ENCODE measurements around the gene TSSK3.
"Not testable (repeated sequence)": the region's sequence is repeated elsewhere in the genome, so short reads cannot be mapped to it uniquely, and the experiment has no call there.

The TSSK3 gene

GRCh38 chr1:32363713-32364112, 1.4 kb downstream of the TSSK3 start:
- no peak for DNase-seq (ENCODE audit: low read depth in 2 of 2)

GRCh38 chr1:32364836-32365235, 2.5 kb downstream of the TSSK3 start:
- DNase-seq (ENCODE audit: low read depth in 2 of 2), result no peak

- no peak for DNase-seq (ENCODE audit: low read depth in 2 of 2)
Observed at GRCh38 chr1:32365445-32365844, 3.1 kb downstream of the TSSK3 start.

GRCh38 chr1:32367912-32368635, 5.7 kb downstream of the TSSK3 start:
- no peak for DNase-seq (ENCODE audit: low read depth in 2 of 2)

- DNase-seq (ENCODE audit: low read depth in 2 of 2), result no peak
Observed at GRCh38 chr1:32372149-32372756, 9.9 kb downstream of the TSSK3 start.

- DNase-seq (ENCODE audit: low read depth in 2 of 2), result no peak
Observed at GRCh38 chr1:32373996-32374592, 11.8 kb downstream of the TSSK3 start.

GRCh38 chr1:32376199-32376598, 13.9 kb downstream of the TSSK3 start:
- no peak for DNase-seq (ENCODE audit: low read depth in 2 of 2)

- no peak for DNase-seq (ENCODE audit: low read depth in 2 of 2)
Observed at GRCh38 chr1:32377541-32378220, 15.3 kb downstream of the TSSK3 start.

- DNase-seq (ENCODE audit: low read depth in 2 of 2), result no peak
Observed at GRCh38 chr1:32380057-32380456, 17.7 kb downstream of the TSSK3 start.

GRCh38 chr1:32386676-32387392, 24.5 kb downstream of the TSSK3 start:
- DNase-seq (ENCODE audit: low read depth in 2 of 2), result no peak

- DNase-seq (ENCODE audit: low read depth in 2 of 2), result no peak
Observed at GRCh38 chr1:32388641-32389040, 26.3 kb downstream of the TSSK3 start.

- DNase-seq (ENCODE audit: low read depth in 2 of 2), result no peak
Observed at GRCh38 chr1:32390904-32391870, 28.8 kb downstream of the TSSK3 start.

GRCh38 chr1:32392325-32392724, 30.0 kb downstream of the TSSK3 start:
- DNase-seq (ENCODE audit: low read depth in 2 of 2), result no peak

GRCh38 chr1:32393136-32393535, 30.8 kb downstream of the TSSK3 start:
- no peak for DNase-seq (ENCODE audit: low read depth in 2 of 2)

GRCh38 chr1:32393832-32394140, 31.4 kb downstream of the TSSK3 start:
- peak in 1 of 2 donors; percentile 14 for DNase-seq (ENCODE audit: low read depth in 2 of 2)

GRCh38 chr1:32394141-32394889, 32.0 kb downstream of the TSSK3 start, which contains the start of gene BSDC1:
Gene BSDC1 (minus strand): TSS chr1:32394441. CDS start chr1:32394414, 27 bp downstream.
- DNase-seq (ENCODE audit: low read depth in 2 of 2), result peak; percentile 95 to 96

- DNase-seq (ENCODE audit: low read depth in 2 of 2), result no peak
Observed at GRCh38 chr1:32394890-32395432, 32.6 kb downstream of the TSSK3 start.

GRCh38 chr1:32396524-32396923, 34.2 kb downstream of the TSSK3 start:
- DNase-seq (ENCODE audit: low read depth in 2 of 2), result not testable (repeated sequence)

- no peak for DNase-seq (ENCODE audit: low read depth in 2 of 2)
Observed at GRCh38 chr1:32398401-32398800, 36.1 kb downstream of the TSSK3 start.

GRCh38 chr1:32399843-32400242, 37.5 kb downstream of the TSSK3 start:
- DNase-seq (ENCODE audit: low read depth in 2 of 2), result no peak
